ENCODE measurements around the gene SNCB.
"Not testable (repeated sequence)": the region's sequence is repeated elsewhere in the genome, so short reads cannot be mapped to it uniquely, and the experiment has no call there.

The SNCB gene

GRCh38 chr5:176606032-176606431 is 24.3 kb downstream of the SNCB start:
- no peak for DNase-seq (ENCODE audit: extremely low read depth, low read depth)
- TF ChIP-seq CTCF (IDR thresholded peaks at IDR 0.05; ENCODE audit: low read depth, low read length) = no peak

- no peak for TF ChIP-seq CTCF (IDR thresholded peaks at IDR 0.05; ENCODE audit: low read depth, low read length)
- no peak for DNase-seq (ENCODE audit: extremely low read depth, low read depth)
These were observed 27.2 kb downstream of the SNCB start for GRCh38 chr5:176603091-176603490.

GRCh38 chr5:176601901-176602482 is 28.3 kb downstream of the SNCB start:
- no peak for TF ChIP-seq CTCF (IDR thresholded peaks at IDR 0.05; ENCODE audit: low read depth, low read length)
- DNase-seq (ENCODE audit: extremely low read depth, low read depth) = no peak

- not testable (repeated sequence) for DNase-seq (ENCODE audit: extremely low read depth, low read depth)
These were observed 30.4 kb downstream of the SNCB start for GRCh38 chr5:176599749-176600430.

GRCh38 chr5:176597417-176598389 is 32.6 kb downstream of the SNCB start:
- DNase-seq (ENCODE audit: extremely low read depth, low read depth) = no peak
- no peak for TF ChIP-seq CTCF (IDR thresholded peaks at IDR 0.05; ENCODE audit: low read depth, low read length)

GRCh38 chr5:176596689-176597416 is 33.5 kb downstream of the SNCB start:
- TF ChIP-seq CTCF (IDR thresholded peaks at IDR 0.05; ENCODE audit: low read depth, low read length) = no peak; the same call in none of the 2 replicates
- DNase-seq (ENCODE audit: extremely low read depth, low read depth) = no peak

GRCh38 chr5:176596069-176596644 is 34.2 kb downstream of the SNCB start:
- TF ChIP-seq CTCF (IDR thresholded peaks at IDR 0.05; ENCODE audit: low read depth, low read length) = no peak
- DNase-seq (ENCODE audit: extremely low read depth, low read depth) = no peak
